AG09309 (cell line): ENCODE results near the gene LARGE1.

Source experiments
- DNase-seq: peaks from one replicate; pipeline ENCODE4 v3.0.0-alpha.2; 2010; ENCODE audit warnings: low read depth
- H3K4me3 ChIP-seq: 2 replicates; pipeline ENCODE4 v1.5.1; 2011; ENCODE audit warnings: mild to moderate bottlenecking, low read depth, low read length, moderate library complexity; ENCODE audit not compliant: control insufficient read depth
- TF ChIP-seq, protein P1 (sequence below): IDR thresholded peaks from 2 replicates; pipeline ENCODE4 v1.5.1; 2011; ENCODE audit warnings: mild to moderate bottlenecking, low read depth, low read length, inconsistent platforms; ENCODE audit not compliant: insufficient read depth, control insufficient read depth; ENCODE audit errors: missing control alignments

Gene LARGE1

GRCh38 chr22:33520904-33521780 lies 399.1 kb downstream of the LARGE1 start:
- no peak overlapping the region for H3K4me3 ChIP-seq
- DNase-seq: no peak
- TF ChIP-seq, protein P1, sequence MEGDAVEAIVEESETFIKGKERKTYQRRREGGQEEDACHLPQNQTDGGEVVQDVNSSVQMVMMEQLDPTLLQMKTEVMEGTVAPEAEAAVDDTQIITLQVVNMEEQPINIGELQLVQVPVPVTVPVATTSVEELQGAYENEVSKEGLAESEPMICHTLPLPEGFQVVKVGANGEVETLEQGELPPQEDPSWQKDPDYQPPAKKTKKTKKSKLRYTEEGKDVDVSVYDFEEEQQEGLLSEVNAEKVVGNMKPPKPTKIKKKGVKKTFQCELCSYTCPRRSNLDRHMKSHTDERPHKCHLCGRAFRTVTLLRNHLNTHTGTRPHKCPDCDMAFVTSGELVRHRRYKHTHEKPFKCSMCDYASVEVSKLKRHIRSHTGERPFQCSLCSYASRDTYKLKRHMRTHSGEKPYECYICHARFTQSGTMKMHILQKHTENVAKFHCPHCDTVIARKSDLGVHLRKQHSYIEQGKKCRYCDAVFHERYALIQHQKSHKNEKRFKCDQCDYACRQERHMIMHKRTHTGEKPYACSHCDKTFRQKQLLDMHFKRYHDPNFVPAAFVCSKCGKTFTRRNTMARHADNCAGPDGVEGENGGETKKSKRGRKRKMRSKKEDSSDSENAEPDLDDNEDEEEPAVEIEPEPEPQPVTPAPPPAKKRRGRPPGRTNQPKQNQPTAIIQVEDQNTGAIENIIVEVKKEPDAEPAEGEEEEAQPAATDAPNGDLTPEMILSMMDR: no peak

- no peak for DNase-seq
- TF ChIP-seq, protein P1: no peak
- no peak overlapping the region for H3K4me3 ChIP-seq
Measured at GRCh38 chr22:33519974-33520903, 400.0 kb downstream of the LARGE1 start.

DNA sequence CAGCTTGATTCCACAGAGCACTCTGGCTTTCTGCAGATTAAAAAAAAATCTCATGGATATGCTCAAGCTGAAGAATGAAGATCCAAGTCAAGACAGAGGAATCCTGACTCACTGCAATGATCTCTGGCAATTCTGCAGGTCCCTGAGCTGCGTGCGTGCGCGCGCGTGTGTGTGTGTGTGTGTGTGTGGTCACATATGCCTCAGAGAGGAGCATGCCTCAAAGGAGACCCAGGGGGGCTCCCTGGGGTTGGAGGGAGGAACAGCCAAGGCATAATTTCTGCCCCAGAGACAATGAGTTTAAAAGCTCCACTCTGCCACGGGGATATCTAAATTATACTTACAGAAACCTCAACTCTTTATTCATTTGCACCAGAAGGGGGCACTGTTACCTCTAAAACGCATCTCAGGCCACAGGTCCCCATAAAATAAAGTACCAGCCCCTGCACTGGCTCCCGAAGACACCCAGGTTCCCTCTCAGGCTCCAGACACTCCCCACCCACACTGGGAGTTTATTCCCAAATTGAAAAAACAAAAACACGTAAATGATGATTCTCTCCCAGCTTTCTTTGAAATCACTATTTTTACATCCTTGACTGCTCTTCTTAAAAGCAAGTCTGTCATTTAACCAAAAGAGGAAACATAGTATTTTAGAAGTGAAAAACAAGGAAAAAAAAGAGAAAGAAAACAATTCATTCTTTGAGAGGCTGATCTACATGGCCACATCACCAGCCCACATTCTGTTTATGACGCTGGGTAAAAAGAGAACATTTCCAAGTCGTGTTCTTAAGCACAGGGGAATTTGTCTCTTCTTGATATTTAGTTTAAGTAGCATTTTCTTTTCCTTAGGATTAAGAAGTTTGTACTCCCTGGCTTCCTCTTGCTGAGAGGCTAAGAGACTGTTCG lies 401.0 kb downstream of the LARGE1 start:
- peak; percentile 28 for DNase-seq
- TF ChIP-seq, protein P1: peak; percentile 49
- H3K4me3 ChIP-seq: no peak overlapping the region; the same call in 1 of the 2 replicates

DNA sequence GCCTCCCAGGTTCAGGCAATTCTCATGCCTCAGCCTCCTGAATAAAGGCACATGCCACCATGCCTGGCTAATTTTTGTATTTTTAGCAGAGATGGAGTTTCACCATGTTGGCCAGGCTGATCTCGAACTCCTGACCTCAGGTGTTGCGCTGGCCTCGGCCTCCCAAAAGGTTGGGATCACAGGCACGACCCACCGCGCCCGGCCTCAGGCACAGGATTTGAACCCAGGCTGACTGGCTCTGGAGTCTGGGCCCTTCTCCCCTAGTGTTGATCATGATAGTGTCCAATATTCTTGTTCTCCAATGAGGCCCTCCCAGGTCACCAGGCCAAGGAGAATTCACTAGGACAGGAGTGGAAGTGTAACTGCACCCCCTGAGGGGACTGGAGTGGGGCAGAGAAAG lies 401.9 kb downstream of the LARGE1 start:
- DNase-seq: no peak
- H3K4me3 ChIP-seq: no peak overlapping the region
- TF ChIP-seq, protein P1: no peak

DNA sequence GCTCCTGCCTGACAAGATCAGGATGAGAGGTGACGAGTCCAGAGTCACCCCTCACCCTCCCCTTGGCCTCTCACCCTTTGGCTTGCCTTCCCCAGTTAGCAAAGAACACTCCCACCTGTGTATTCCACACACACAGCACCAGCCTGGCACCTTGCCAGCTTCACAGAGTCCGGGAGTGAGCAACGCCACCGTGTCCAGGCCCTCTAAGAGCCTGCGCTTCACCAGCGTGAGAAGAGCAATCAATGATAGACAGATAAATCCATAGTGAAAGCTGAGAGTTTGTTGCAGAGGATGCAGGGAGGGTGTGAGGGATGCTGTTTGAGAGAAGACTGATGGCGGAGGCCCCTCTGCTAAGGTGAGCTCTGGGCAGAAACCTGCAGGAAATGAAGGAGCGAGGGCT lies 404.5 kb downstream of the LARGE1 start:
- no peak for DNase-seq
- TF ChIP-seq, protein P1: no peak
- no peak overlapping the region for H3K4me3 ChIP-seq
